ENCODE data around the gene R3HCC1L. TPM values are rescaled to one million over a fixed set of nuclear protein-coding genes. Genes with fewer than 3 reads are reported as not detected.

Gene R3HCC1L
- total RNA-seq, 2 experiments from 2014 or later = 15.7 to 16.5 TPM

DNA sequence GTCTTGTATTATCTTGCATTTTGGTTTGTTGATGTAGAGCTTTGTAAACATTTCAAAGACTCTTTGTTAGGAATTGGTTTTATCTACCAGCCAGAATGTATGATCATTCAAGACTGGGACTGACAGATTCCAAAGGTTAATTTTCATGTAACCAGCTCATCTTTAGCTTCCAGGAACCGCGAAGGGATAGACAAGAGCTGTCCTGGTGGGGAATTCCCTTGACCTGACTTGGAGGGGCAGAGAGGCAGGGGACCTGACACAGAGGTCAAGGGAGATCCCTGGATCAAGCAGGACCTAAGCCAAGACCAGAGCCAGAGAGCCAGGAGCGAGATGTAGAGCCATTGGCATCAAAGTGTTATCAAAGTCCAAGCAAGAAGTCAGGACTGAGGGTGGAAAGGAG, 140.1 kb downstream of the R3HCC1L start:
- DNase-seq = no peak
- no peak for ATAC-seq
- Mint-ChIP-seq H3K4me1 (ENCODE audit: low read depth) (no peaks in the 10 kb centered on the region), H3K27me3 (peaks cover 14% of the 10 kb centered on the region), H3K27ac (no peak overlapping the region), H3K4me3 (no peak overlapping the region), H3K36me3 (ENCODE audit: low read depth) (no peaks in the 10 kb centered on the region), H3K9me3 (no peaks in the 10 kb centered on the region)
- TF ChIP-seq, protein P1, sequence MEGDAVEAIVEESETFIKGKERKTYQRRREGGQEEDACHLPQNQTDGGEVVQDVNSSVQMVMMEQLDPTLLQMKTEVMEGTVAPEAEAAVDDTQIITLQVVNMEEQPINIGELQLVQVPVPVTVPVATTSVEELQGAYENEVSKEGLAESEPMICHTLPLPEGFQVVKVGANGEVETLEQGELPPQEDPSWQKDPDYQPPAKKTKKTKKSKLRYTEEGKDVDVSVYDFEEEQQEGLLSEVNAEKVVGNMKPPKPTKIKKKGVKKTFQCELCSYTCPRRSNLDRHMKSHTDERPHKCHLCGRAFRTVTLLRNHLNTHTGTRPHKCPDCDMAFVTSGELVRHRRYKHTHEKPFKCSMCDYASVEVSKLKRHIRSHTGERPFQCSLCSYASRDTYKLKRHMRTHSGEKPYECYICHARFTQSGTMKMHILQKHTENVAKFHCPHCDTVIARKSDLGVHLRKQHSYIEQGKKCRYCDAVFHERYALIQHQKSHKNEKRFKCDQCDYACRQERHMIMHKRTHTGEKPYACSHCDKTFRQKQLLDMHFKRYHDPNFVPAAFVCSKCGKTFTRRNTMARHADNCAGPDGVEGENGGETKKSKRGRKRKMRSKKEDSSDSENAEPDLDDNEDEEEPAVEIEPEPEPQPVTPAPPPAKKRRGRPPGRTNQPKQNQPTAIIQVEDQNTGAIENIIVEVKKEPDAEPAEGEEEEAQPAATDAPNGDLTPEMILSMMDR (IDR thresholded peaks at IDR 0.05) = no peak
- ChIA-PET POLR2A (no interaction called here), CTCF (no interaction called here)
- intact Hi-C loops (cut with micrococcal nuclease) = no loop called here

DNA sequence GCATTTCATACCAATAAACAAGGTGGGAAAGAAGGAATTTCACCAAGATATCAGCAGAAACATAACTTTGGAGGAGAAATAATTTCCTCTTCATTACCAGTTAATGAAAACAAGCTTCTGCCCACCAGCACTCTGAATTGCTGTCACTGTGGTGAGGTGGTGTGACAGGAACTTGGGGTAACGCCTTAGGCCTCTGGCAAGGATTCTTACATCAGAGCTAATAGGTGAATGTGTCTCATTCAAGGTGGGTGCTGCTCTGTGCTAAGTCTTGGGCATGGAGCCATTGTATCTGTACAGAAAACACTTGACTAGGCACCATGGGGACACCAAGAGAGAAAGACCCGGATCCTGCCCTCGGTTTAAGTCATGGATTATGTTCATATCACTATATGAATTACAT, 141.9 kb downstream of the R3HCC1L start:
- H3K27ac Mint-ChIP-seq = no peak overlapping the region
- intact Hi-C loops (cut with micrococcal nuclease) = no loop called here
- TF ChIP-seq, protein P1 (IDR thresholded peaks at IDR 0.05) = no peak
- ATAC-seq = no peak
- peaks cover 6% of the 10 kb centered on the region for H3K9me3 Mint-ChIP-seq
- H3K36me3 Mint-ChIP-seq (ENCODE audit: low read depth) = peaks cover 2% of the 10 kb centered on the region
- no peak overlapping the region for H3K4me3 Mint-ChIP-seq
- ChIA-PET CTCF (no interaction called here), POLR2A (no interaction called here)
- no peak for DNase-seq
- H3K4me1 Mint-ChIP-seq (ENCODE audit: low read depth) = no peaks in the 10 kb centered on the region
- H3K27me3 Mint-ChIP-seq = peaks cover 13% of the 10 kb centered on the region

DNA sequence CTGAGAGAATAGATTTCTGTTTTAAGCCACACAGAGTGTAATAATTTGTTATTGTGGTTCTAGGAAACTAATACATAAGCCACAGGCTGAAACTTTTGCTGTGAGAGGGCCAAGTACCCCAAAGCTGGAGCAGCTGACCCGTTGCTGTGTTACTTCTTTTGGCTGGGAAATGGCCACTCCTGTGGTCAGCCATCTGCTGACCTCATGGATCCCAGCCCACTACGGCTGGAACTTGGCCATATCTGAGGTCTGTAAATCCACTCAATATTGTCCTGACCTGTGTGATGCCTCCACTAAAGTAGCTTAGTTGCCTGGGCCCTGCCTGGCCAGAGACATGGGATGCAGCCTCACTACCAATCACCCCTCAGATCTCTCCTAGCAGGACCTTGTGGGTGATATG, 151.0 kb downstream of the R3HCC1L start:
- peaks cover 6% of the 10 kb centered on the region for H3K9me3 Mint-ChIP-seq
- no peak for DNase-seq
- ATAC-seq = no peak
- intact Hi-C loops (cut with micrococcal nuclease) = no loop called here
- no peak overlapping the region for H3K4me3 Mint-ChIP-seq
- peaks cover 12% of the 10 kb centered on the region for H3K27me3 Mint-ChIP-seq
- ChIA-PET POLR2A (interaction anchor here (1.2 kb wide), 1 partner anchor 16 kb away, joined by 3 read pairs; no protein-coding TSS in a partner anchor), CTCF (interaction anchor here (1.3 kb wide), 2 partner anchors 24 to 140 kb away, joined by 3 read pairs; no protein-coding TSS in a partner anchor)
- TF ChIP-seq, protein P1 (IDR thresholded peaks at IDR 0.05) = no peak
- no peak overlapping the region for H3K27ac Mint-ChIP-seq
- no peaks in the 10 kb centered on the region for H3K4me1 Mint-ChIP-seq (ENCODE audit: low read depth)
- peaks cover 2% of the 10 kb centered on the region for H3K36me3 Mint-ChIP-seq (ENCODE audit: low read depth)

DNA sequence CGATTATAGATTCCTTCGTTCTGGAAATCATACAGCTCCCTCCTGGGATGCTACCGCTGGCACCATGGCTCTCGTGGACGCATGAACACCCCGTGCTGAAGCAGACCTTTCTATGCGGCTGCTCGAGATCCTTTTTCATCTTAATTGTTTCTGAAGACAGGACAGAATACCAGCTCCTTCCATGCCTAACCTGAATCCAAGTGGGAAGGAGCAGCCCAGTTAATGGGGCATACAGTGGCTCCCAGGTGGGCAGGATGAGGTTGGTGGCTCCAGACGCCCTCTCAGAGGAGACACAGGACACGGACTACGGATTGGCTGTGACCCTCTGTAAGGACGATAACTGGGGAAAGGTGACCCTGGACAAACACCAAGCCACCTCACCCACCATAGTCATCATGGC, 152.0 kb downstream of the R3HCC1L start:
- ATAC-seq (no peak), DNase-seq (no peak)
- TF ChIP-seq, protein P1 (IDR thresholded peaks at IDR 0.05) = no peak
- H3K4me1 Mint-ChIP-seq (ENCODE audit: low read depth) = no peaks in the 10 kb centered on the region
- H3K4me3 Mint-ChIP-seq = no peak overlapping the region
- intact Hi-C loops (cut with micrococcal nuclease) = no loop called here
- ChIA-PET CTCF (interaction anchor here (0.6 to 1.3 kb wide), 3 partner anchors 23 to 174 kb away, joined by 3 read pairs; no protein-coding TSS in a partner anchor), POLR2A (interaction anchor here (0.9 kb wide), 1 partner anchor 134 kb away, joined by 5 read pairs; no protein-coding TSS in a partner anchor)
- H3K27me3 Mint-ChIP-seq = peaks cover 12% of the 10 kb centered on the region
- no peak overlapping the region for H3K27ac Mint-ChIP-seq
- H3K9me3 Mint-ChIP-seq = no peaks in the 10 kb centered on the region
- H3K36me3 Mint-ChIP-seq (ENCODE audit: low read depth) = no peaks in the 10 kb centered on the region

DNA sequence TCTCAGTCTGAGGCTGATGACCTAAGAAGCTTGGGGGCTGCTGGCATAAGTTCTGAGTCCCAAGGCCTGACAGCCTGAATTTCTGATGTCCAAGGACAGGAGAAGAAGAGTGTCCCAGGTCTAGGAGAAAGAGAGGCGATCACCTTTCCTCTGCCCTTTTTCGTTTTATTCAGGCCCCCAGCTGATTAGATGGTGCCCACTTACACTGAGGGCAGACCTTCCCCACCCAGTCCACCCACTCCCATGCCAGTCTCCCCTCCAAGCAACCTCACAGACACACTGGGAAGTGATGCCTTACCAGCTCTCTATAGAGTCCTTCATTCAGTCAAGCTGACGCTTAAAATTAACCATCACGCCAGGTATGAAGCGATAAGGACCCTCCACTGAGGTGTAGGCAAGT, 152.9 kb downstream of the R3HCC1L start:
- TF ChIP-seq, protein P1 (IDR thresholded peaks at IDR 0.05) = no peak
- no peaks in the 10 kb centered on the region for H3K36me3 Mint-ChIP-seq (ENCODE audit: low read depth)
- ATAC-seq (no peak), DNase-seq (no peak)
- ChIA-PET CTCF (no interaction called here), POLR2A (no interaction called here)
- intact Hi-C loops (cut with micrococcal nuclease) = no loop called here
- peaks cover 10% of the 10 kb centered on the region for H3K27me3 Mint-ChIP-seq
- H3K27ac Mint-ChIP-seq = no peak overlapping the region
- H3K4me3 Mint-ChIP-seq = no peak overlapping the region
- no peaks in the 10 kb centered on the region for H3K9me3 Mint-ChIP-seq
- H3K4me1 Mint-ChIP-seq (ENCODE audit: low read depth) = no peaks in the 10 kb centered on the region
